GM21423 (cell line): ENCODE measurements around the gene PLD1.
"Not testable (repeated sequence)": the region's sequence is repeated elsewhere in the genome, so short reads cannot be mapped to it uniquely, and the experiment has no call there.

ENCODE experiments used
- ATAC-seq: cut with Tn5 transposase; IDR thresholded peaks from one replicate; pipeline ENCODE4 v1.9.1; 2021; ENCODE audit warnings: mild to moderate bottlenecking, moderate library complexity; ENCODE audit not compliant: unreplicated experiment

PLD1 gene

GRCh38 chr3:171748064-171748924, 62.0 kb downstream of the PLD1 start:
- no peak for ATAC-seq

GRCh38 chr3:171747223-171747920, 62.9 kb downstream of the PLD1 start:
- ATAC-seq, result no peak

- ATAC-seq, result not testable (repeated sequence)
These were observed 63.7 kb downstream of the PLD1 start for GRCh38 chr3:171746320-171747222.

GRCh38 chr3:171745577-171746319, 64.5 kb downstream of the PLD1 start:
- no peak for ATAC-seq

- no peak for ATAC-seq
These were observed 66.0 kb downstream of the PLD1 start for GRCh38 chr3:171744158-171744741.

GRCh38 chr3:171743327-171744157, 66.7 kb downstream of the PLD1 start:
- no peak for ATAC-seq

GRCh38 chr3:171741377-171741776, 68.9 kb downstream of the PLD1 start:
- no peak for ATAC-seq

- ATAC-seq, result no peak
These were observed 73.7 kb downstream of the PLD1 start for GRCh38 chr3:171736556-171736955.

GRCh38 chr3:171733561-171733960, 76.7 kb downstream of the PLD1 start:
- no peak for ATAC-seq

- ATAC-seq, result no peak
These were observed 77.5 kb downstream of the PLD1 start for GRCh38 chr3:171732756-171733155.

- no peak for ATAC-seq
These were observed 78.6 kb downstream of the PLD1 start for GRCh38 chr3:171731691-171732090.

- ATAC-seq, result no peak
These were observed 80.6 kb downstream of the PLD1 start for GRCh38 chr3:171729452-171730334.

- no peak for ATAC-seq
These were observed 83.0 kb downstream of the PLD1 start for GRCh38 chr3:171727288-171727687.

- no peak for ATAC-seq
These were observed 91.6 kb downstream of the PLD1 start for GRCh38 chr3:171718493-171719185.

GRCh38 chr3:171715155-171715554, 95.1 kb downstream of the PLD1 start:
- ATAC-seq, result no peak

GRCh38 chr3:171712171-171712938, 97.9 kb downstream of the PLD1 start:
- ATAC-seq, result no peak
